ENCODE data around the gene NES.

GRCh38 chr1:156641761-156642264 is 35.4 kb downstream of the NES start, which contains the start of gene BCAN:
- TF ChIP-seq TCF12 (IDR thresholded peaks at IDR 0.05; ENCODE audit: low read depth) (no peak), TAF1 (IDR thresholded peaks at IDR 0.05; ENCODE audit: low read depth) (no peak), USF1 (IDR thresholded peaks at IDR 0.05) (no peak), EP300 (IDR thresholded peaks at IDR 0.05; ENCODE audit: borderline replicate concordance) (no peak), CREB1 (IDR thresholded peaks at IDR 0.05; ENCODE audit: low read depth) (no peak), MAX (IDR thresholded peaks at IDR 0.05) (no peak), RAD21 (IDR thresholded peaks at IDR 0.05; ENCODE audit: low read depth) (no peak), YY1 (IDR thresholded peaks at IDR 0.05; ENCODE audit: low read depth) (no peak), FOXM1 (IDR thresholded peaks at IDR 0.05; ENCODE audit: borderline replicate concordance, low read depth) (no peak), NFIC (IDR thresholded peaks at IDR 0.05) (no peak), REST (IDR thresholded peaks at IDR 0.05; ENCODE audit: low read depth) (no peak), ZBTB7A (IDR thresholded peaks at IDR 0.05; ENCODE audit: low read depth) (no peak), TEAD4 (IDR thresholded peaks at IDR 0.05) (no peak), CEBPB (IDR thresholded peaks at IDR 0.05) (no peak)

All from Ishikawa (cell line).